CD4-positive, alpha-beta T cell treated with Interleukin-12 subunit alpha and Interleukin-12 subunit beta, for 1 hour (primary cell): Measurements from ENCODE around the gene IFNA7.
"Not testable (repeated sequence)": the region's sequence is repeated elsewhere in the genome, so short reads cannot be mapped to it uniquely, and the experiment has no call there.

Experiments used
- DNase-seq: peaks from one replicate; pipeline ENCODE4 v3.0.0-alpha.2; 2020

IFNA7 gene

DNA sequence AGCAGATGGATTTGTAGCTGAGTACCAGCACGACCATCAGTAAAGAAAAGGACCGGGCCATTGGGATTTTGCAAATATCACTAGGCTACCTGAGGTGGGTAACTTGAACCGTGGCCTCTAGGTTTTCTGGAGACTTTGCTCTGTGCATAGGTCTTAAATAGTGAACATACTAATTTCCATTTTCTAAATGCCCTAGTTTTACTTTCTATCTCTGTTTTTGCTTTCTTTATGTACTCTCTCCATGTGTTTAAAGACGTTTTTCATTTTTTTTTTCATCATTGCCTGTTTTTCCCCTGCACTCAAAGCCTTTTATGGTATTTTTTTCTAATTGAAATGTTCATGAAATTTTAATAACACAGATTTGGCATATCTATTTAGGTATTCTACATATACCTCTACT, at the start of gene IFNA7:
TSS of gene IFNA7 (minus strand) at position 101 of the 400 bp plus-strand sequence. CDS start at position 61, 40 bp downstream.
- not testable (repeated sequence) for DNase-seq

- no peak for DNase-seq
Measured at GRCh38 chr9:21251638-21252037, 49.6 kb upstream of the IFNA7 start.

DNA sequence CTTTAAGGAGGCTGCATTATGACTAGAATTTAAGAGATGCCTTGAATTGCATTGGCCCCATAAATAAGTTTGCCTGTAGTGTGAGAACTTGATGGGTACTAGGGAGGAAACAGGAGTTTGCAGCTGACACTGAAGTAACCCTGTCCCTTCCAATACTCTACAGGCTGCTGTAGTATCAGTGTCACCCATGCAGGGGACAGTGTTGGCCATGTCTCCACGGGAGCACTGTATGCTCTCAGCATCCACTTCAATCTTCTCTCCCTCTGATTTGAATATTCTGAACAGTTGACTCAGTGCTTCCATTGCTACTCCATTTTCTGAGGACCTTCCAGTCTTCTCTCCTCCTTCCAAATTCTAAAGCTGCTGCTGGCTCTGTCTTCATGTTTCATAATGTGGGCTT, 49.2 kb upstream of the IFNA7 start:
- DNase-seq = no peak

DNA sequence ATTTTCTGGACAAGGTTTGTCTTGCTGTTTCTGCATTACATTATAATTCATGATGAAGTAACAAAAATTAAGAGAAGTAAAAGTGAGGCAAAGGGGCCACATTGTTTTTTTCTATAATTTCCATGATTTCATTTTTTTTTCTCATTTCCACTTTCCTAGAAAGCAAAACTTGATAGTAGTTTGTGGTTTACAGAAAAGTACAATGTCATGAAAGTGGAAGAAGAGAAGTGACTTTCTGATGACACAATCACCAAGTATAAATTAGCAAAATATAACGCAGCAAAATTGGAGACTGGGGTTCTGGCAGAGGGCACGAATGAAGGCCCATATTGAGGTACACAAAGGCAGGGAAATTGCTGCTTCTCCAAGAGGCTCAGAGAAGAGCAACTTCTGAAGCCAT, 42.8 kb upstream of the IFNA7 start:
- no peak for DNase-seq

- no peak for DNase-seq
Measured at GRCh38 chr9:21239911-21240310, 37.9 kb upstream of the IFNA7 start, which contains the start of gene IFNA14. IFNA14 (minus strand) TSS chr9:21240005; CDS start chr9:21239935, 70 bp downstream.

GRCh38 chr9:21236360-21236714, 34.3 kb upstream of the IFNA7 start:
- DNase-seq = not testable (repeated sequence)

DNA sequence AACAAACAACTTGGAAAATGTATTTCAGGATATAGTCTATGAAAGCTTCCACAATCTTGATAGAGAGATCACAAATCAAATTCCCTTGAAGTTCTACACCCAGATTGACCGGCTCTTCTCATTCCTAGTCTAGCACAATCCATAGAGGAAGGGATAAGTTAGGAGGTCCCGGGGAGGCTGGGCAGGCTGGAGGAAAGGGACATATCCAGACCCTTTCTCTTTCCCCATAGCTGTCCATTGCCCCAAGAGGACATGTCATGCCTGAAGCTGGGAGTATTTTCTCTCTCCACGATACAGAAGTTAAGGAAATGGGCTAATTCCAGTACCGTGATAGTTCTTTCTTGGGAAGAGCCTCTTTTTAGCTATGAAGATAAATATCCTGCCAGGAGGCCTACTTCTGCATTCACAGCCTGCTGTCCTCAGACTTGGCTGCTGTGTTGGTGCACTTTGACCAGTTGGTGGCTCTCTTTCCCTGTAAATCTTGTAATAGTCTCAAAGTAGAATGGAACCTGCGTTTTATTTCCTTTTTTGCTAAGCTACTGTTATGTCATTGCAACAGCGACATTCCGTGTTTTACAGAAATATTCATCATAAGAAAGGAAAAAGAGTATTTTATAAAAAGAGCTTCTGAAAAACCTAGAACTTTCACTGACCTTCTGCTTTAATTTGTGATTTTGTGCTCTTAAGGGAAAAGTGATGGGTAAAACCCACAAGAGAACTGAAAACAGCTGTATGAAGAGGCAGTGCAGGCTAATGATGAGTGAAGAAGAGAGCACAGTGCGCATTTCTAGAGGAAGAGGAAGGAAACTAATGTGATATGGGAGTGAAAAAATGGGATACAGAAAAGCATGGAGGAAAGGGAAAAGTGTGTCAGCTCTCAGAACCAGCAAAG, 33.7 kb upstream of the IFNA7 start:
- DNase-seq = peak; percentile 49

DNA sequence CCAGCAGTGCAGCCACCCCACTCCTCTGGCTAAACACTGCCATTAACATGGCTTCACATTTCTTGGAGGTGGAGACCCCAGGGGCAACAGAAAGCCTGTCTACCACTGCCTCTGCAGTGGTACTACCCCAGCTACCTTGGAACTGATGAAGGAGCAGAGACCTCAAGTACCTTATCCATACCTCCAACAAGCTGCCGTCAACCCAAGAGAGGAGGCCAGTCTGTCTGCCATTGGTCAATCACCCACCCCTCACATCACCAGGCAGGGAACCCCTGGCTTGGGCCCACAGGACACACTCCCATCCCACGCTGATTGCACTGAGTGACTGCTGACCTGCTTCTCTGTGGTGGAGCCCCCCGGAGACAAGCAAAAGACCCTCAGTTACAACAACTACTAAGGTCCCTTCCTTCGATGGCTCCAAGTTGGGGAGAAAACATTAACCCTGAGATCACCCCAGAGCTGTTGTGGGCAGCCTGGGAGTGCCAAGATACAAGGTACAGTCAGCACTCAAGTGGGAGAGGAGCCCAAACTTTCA, 32.2 kb upstream of the IFNA7 start:
- DNase-seq = no peak

DNA sequence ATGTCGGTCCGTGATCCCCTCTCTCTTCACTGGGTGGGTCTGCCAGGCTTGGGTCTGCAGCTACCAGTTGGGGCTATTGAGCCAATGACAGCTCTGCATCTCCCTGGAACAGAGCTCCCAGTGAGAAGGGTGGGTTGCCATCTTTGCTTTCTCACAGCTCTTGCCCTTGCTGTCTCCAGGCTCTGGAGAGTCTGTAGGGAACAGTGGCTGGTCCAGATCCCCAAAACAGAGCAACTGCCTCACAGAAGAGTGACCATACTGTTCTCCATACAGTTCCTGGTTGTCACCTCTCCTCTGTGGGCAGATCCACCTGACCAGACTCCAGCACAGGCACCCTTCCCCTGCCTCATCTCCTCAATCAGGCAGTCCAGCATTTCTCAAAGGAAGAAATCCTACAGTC, 31.3 kb upstream of the IFNA7 start:
- DNase-seq = no peak

- DNase-seq = no peak
Measured at GRCh38 chr9:21228122-21228521, 26.1 kb upstream of the IFNA7 start, which contains the start of gene IFNA17. IFNA17 (minus strand) TSS chr9:21228222; CDS start chr9:21228173, 49 bp downstream.

DNA sequence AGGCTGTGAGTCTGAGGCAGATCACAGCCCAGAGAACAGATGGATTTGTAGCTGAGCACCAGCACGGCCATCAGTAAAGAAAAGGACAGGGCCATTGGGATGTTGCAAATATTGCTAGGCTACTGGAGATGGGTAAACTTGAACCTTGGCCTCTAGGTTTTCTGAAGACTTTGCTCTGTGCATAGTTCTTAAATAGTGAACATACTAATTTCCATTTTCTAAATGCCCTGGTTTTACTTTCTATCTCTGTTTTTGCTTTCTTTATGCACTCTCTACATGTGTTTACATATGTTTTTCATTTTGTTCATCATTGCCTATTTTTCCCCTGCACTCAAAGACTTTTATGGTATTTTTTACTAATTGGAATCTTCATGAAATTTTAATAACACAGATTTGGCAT, 15.2 kb upstream of the IFNA7 start, which contains the start of gene IFNA16:
TSS of gene IFNA16 (minus strand) at position 101 of the 400 bp plus-strand sequence. CDS start at position 95, 6 bp downstream.
- DNase-seq = not testable (repeated sequence)

- peak; percentile 7 for DNase-seq
Measured at GRCh38 chr9:21213411-21214326, 11.7 kb upstream of the IFNA7 start.

- DNase-seq = not testable (repeated sequence)
Measured at GRCh38 chr9:21212160-21212559, 10.2 kb upstream of the IFNA7 start.

GRCh38 chr9:21210782-21211181, 8.8 kb upstream of the IFNA7 start:
- DNase-seq = not testable (repeated sequence)

- no peak for DNase-seq
Measured at GRCh38 chr9:21210311-21210710, 8.3 kb upstream of the IFNA7 start.

DNA sequence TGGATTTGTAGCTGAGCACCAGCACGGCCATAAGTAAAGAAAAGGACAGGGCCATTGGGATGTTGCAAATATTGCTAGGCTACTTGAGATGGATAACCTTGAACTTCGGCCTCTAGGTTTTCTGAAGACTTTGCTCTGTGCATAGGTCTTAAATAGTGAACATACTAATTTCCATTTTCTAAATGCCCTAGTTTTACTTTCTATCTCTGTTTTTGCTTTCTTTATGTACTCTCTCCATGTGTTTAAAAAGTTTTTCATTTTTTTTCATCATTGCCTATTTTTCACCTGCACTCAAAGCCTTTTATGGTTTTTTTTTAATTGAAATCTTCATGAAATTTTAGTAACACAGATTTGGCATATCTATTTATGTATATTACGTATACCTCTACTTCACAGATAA, 5.0 kb upstream of the IFNA7 start, which contains the start of gene IFNA10:
TSS of gene IFNA10 (minus strand) at position 101 of the 400 bp plus-strand sequence. CDS start at position 55, 46 bp downstream.
- not testable (repeated sequence) for DNase-seq

DNA sequence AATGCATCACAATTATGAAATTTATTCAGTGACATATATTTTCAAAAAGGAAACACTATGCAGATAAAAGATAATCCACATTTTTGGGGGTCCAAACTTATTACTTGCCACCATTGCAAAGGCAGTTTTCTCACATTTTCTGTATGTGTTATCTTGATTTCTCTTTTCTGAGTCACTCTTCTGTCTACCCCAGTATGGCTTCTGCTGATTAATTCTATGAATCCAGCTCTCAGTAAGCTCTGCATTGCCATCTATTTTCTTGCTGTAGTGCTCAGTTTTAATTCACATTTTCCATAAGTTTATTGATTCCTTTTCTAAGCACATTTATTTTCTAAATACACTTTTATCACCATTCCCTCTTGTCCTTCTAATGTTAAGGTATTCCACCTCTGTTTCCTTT, 3.2 kb upstream of the IFNA7 start:
- DNase-seq = no peak

GRCh38 chr9:21194867-21195776, 6.9 kb downstream of the IFNA7 start:
- DNase-seq = peak; percentile 66

DNA sequence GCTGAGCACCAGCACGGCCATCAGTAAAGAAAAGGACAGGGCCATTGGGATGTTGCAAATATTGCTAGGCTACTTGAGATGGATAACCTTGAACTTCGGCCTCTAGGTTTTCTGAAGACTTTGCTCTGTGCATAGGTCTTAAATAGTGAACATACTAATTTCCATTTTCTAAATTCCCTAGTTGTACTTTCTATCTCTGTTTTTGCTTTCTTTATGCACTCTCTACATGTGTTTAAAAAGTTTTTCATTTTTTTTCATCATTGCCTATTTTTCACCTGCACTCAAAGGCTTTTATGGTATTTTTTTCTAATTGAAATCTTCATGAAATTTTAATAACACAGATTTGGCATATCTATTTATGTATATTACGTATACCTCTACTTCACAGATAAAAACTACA, 14.5 kb downstream of the IFNA7 start, which contains the start of gene IFNA4:
TSS of gene IFNA4 (minus strand) at position 101 of the 400 bp plus-strand sequence. CDS start at position 45, 56 bp downstream.
- not testable (repeated sequence) for DNase-seq

- peak; percentile 54 for DNase-seq
Measured at GRCh38 chr9:21182810-21183736, 18.9 kb downstream of the IFNA7 start.
